ENCODE measurements around the gene WDR7. TPM values are rescaled to one million over a fixed set of nuclear protein-coding genes. Genes with fewer than 3 reads are reported as not detected.

The WDR7 gene
- total RNA-seq, 2 experiments from 2014 or later = 16.0 to 19.0 TPM

- no peaks in the 10 kb centered on the region for H3K4me1 Mint-ChIP-seq (ENCODE audit: low read depth)
- ATAC-seq (no peak), DNase-seq (no peak)
- H3K27ac Mint-ChIP-seq = no peak overlapping the region
- H3K36me3 Mint-ChIP-seq (ENCODE audit: low read depth) = peaks cover 12% of the 10 kb centered on the region
- CTCF ChIA-PET = no interaction called here
- no peaks in the 10 kb centered on the region for H3K27me3 Mint-ChIP-seq
- H3K9me3 Mint-ChIP-seq = no peaks in the 10 kb centered on the region
- POLR2A ChIA-PET = no interaction called here
- intact Hi-C loops (cut with micrococcal nuclease) = no loop called here
- no peak for TF ChIP-seq CTCF (IDR thresholded peaks at IDR 0.05)
- no peak overlapping the region for H3K4me3 Mint-ChIP-seq
Observed at GRCh38 chr18:56756966-56757365, 105.8 kb downstream of the WDR7 start.

GRCh38 chr18:56770097-56770496, 118.9 kb downstream of the WDR7 start:
- Mint-ChIP-seq H3K27me3 (no peaks in the 10 kb centered on the region), H3K9me3 (no peaks in the 10 kb centered on the region), H3K4me1 (ENCODE audit: low read depth) (peaks cover 2% of the 10 kb centered on the region), H3K27ac (no peak overlapping the region), H3K36me3 (ENCODE audit: low read depth) (peaks cover 12% of the 10 kb centered on the region), H3K4me3 (no peak overlapping the region)
- intact Hi-C loops (cut with micrococcal nuclease) = no loop called here
- CTCF ChIA-PET = no interaction called here
- ATAC-seq = no peak
- POLR2A ChIA-PET = no interaction called here
- no peak for DNase-seq
- TF ChIP-seq CTCF (IDR thresholded peaks at IDR 0.05) = no peak

- CTCF ChIA-PET = no interaction called here
- Mint-ChIP-seq H3K36me3 (ENCODE audit: low read depth) (peaks cover 12% of the 10 kb centered on the region), H3K4me1 (ENCODE audit: low read depth) (peaks cover 2% of the 10 kb centered on the region), H3K27me3 (no peaks in the 10 kb centered on the region), H3K4me3 (no peak overlapping the region), H3K9me3 (no peaks in the 10 kb centered on the region), H3K27ac (no peak overlapping the region)
- intact Hi-C loops (cut with micrococcal nuclease) = no loop called here
- DNase-seq = no peak
- POLR2A ChIA-PET = no interaction called here
- TF ChIP-seq CTCF (IDR thresholded peaks at IDR 0.05) = no peak
- no peak for ATAC-seq
Observed at GRCh38 chr18:56770873-56771272, 119.7 kb downstream of the WDR7 start.

- DNase-seq = no peak
- H3K4me1 Mint-ChIP-seq (ENCODE audit: low read depth) = no peaks in the 10 kb centered on the region
- CTCF ChIA-PET = interaction anchor here (1.0 to 2.4 kb wide), 2 partner anchors 13 to 670 kb away, joined by 3 to 14 read pairs; no protein-coding TSS in a partner anchor
- H3K27me3 Mint-ChIP-seq = no peaks in the 10 kb centered on the region
- POLR2A ChIA-PET = no interaction called here
- no peaks in the 10 kb centered on the region for H3K9me3 Mint-ChIP-seq
- no peak for TF ChIP-seq CTCF (IDR thresholded peaks at IDR 0.05)
- H3K4me3 Mint-ChIP-seq = no peak overlapping the region
- peaks cover 3% of the 10 kb centered on the region for H3K36me3 Mint-ChIP-seq (ENCODE audit: low read depth)
- ATAC-seq = no peak
- no peak overlapping the region for H3K27ac Mint-ChIP-seq
- intact Hi-C loops (cut with micrococcal nuclease) = no loop called here
Observed at GRCh38 chr18:56775701-56776100, 124.5 kb downstream of the WDR7 start.

GRCh38 chr18:56787390-56787789, 136.2 kb downstream of the WDR7 start:
- Mint-ChIP-seq H3K4me3 (no peak overlapping the region), H3K36me3 (ENCODE audit: low read depth) (peaks cover 2% of the 10 kb centered on the region), H3K4me1 (ENCODE audit: low read depth) (no peaks in the 10 kb centered on the region), H3K27me3 (no peaks in the 10 kb centered on the region), H3K9me3 (no peaks in the 10 kb centered on the region), H3K27ac (no peak overlapping the region)
- ChIA-PET CTCF (interaction anchor here (1.3 to 3.1 kb wide), 2 partner anchors 10 to 29 kb away, joined by 3 to 14 read pairs; no protein-coding TSS in a partner anchor), POLR2A (no interaction called here)
- intact Hi-C loops (cut with micrococcal nuclease) = no loop called here
- no peak for TF ChIP-seq CTCF (IDR thresholded peaks at IDR 0.05)
- ATAC-seq = no peak
- no peak for DNase-seq

Measured in activated CD8-positive, alpha-beta T cell treated with anti-CD3 and anti-CD28 coated beads for 36 hours (primary cell).